Aorta (tissue), 5 donors: ENCODE measurements around the gene CST8. TPM values are rescaled to one million over a fixed set of nuclear protein-coding genes. Genes with fewer than 3 reads are reported as not detected.

ENCODE experiments used
- ATAC-seq: fragments of 200-7000 bp; cut with Tn5 transposase; one replicate; pipeline ENCODE4 v1.9.1; 2022; ENCODE audit warnings: moderate library complexity; ENCODE audit not compliant: low FRiP score
- DNase-seq, 2 donors: peaks; one replicate each; pipeline ENCODE4 v3.0.0-alpha.2; 2020
- H3K27ac ChIP-seq, 2 donors: one replicate each; pipeline ENCODE4 v1.5.1; 2013; ENCODE audit warnings: low read length in 2 of 2, mild to moderate bottlenecking in 2 of 2, moderate library complexity in 2 of 2, control low read depth in 1 of 2, inconsistent platforms in 1 of 2, low read depth in 1 of 2
- H3K27me3 ChIP-seq, 2 donors: one replicate each; pipeline ENCODE4 v1.6.1; 2013; ENCODE audit warnings: control low read depth in 1 of 2, low read length in 1 of 2, mild to moderate bottlenecking in 1 of 2, moderate library complexity in 1 of 2; ENCODE audit not compliant: insufficient read depth in 2 of 2, control insufficient read depth in 1 of 2
- H3K36me3 ChIP-seq, 2 donors: one replicate each; pipeline ENCODE4 v1.6.1; 2013; ENCODE audit warnings: control low read depth in 1 of 2, low read length in 1 of 2, mild to moderate bottlenecking in 1 of 2; ENCODE audit not compliant: insufficient read depth in 2 of 2, control insufficient read depth in 1 of 2
- H3K4me1 ChIP-seq, 2 donors: one replicate each; pipeline ENCODE4 v1.6.1; 2013; ENCODE audit warnings: low read length in 2 of 2, control low read depth in 1 of 2, mild to moderate bottlenecking in 1 of 2, moderate library complexity in 1 of 2; ENCODE audit not compliant: insufficient read depth in 2 of 2, control insufficient read depth in 1 of 2
- H3K4me3 ChIP-seq, 2 donors: one replicate each; pipeline ENCODE4 v1.5.1; 2013; ENCODE audit warnings: low read length in 2 of 2, control low read depth in 1 of 2, mild to moderate bottlenecking in 1 of 2
- H3K9me3 ChIP-seq: one replicate; pipeline ENCODE4 v1.6.1; 2013; ENCODE audit warnings: mild to moderate bottlenecking, low read length; ENCODE audit not compliant: control insufficient read depth
- WGBS, 2 donors: extraction: QIAGEN DNeasy Blood & Tissue Kit; methylation state at CpG; one replicate each; pipeline ENCODE4 v1.1.7; 2013; 5-methylcytosine and 5-hydroxymethylcytosine counted together
- intact Hi-C, 2 donors: fragments of 100-400 bp; cut with DNase I; formaldehyde crosslinking; loops; one replicate each; pipeline versions ENCODE4 v1.14.2 to v1.15.0; 2022
- polyA plus RNA-seq, 2 donors: library from polyadenylated mRNA; stranded (reverse); fragments of 200-250 nt; gene quantifications; one replicate each; pipeline ENCODE4 v1.2.3, GENCODE V29; 2013
- total RNA-seq, 2 donors: library from RNA; stranded (reverse); fragmentation: NEBNext Ultra II Directional; extraction: Animal tissue kit (Norgen Biotek cat#: 25700); gene quantifications; one replicate each; pipeline ENCODE4 v1.2.1, GENCODE V29; 2021
- donor health status: healthy with polysubstance abuse.
- donor health status: Bipolar disorder and iron deficiency.
- donor health status: DM: no; HTN: no; CAD: no.
- donor health status: DM: no; HTN: no; CAD: no.
- donor health status: DM: yes; HTN: yes; CAD: no.

The CST8 gene
- total and polyA plus RNA-seq, 4 donors: not detected

DNA sequence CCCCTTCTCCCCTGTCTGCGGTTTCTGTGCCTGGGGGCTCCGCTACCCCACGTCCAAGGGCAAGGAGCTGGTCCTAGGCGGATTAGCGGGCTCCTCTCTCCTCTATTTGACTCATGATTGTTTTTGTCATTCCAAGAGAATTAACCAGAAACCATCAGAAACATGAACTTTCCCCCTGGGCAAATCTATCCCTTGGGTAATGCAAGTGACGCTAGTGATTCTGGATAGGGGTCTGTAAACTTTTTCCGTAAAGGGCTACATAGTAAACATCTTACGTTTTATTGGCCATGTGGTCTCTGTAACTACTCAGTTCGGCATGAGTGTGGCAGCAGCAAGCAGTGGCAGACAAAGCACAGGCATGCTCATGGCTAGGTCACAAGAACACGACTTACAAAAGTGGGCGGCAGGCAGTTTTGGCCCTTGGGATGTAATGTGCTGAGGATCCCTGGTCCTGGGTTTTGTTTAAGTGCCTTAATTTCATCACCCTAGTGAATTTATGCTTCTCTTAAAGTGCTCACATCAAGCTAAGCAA lies 38.9 kb upstream of the CST8 start:
- 62 to 65% methylated on average over 11 of the region's 11 CpGs for WGBS, 2 donors
- no peaks in the 10 kb centered on the region for H3K27me3 ChIP-seq
- peaks cover 2% of the 10 kb centered on the region for H3K9me3 ChIP-seq
- H3K4me3 ChIP-seq: no peak overlapping the region
- no peaks in the 10 kb centered on the region for H3K4me1 ChIP-seq
- intact Hi-C loops: no loop called here
- no peak overlapping the region for H3K27ac ChIP-seq
- DNase-seq: no peak
- H3K36me3 ChIP-seq: no peaks in the 10 kb centered on the region
- ATAC-seq: no peak

GRCh38 chr20:23452776-23453175 lies 38.1 kb upstream of the CST8 start, which contains the start of gene CST11:
Gene CST11, minus strand, starts transcription at chr20:23452876. Its CDS starts 65 bp downstream, at chr20:23452811.
- H3K27me3 ChIP-seq: no peaks in the 10 kb centered on the region
- H3K9me3 ChIP-seq: peaks cover 2% of the 10 kb centered on the region
- ATAC-seq: no peak
- no peaks in the 10 kb centered on the region for H3K4me1 ChIP-seq
- WGBS, 2 donors: 45 to 61% methylated on average over 4 of the region's 4 CpGs
- H3K36me3 ChIP-seq: no peaks in the 10 kb centered on the region
- no peak within 1 kb of the TSS for H3K4me3 ChIP-seq
- no peak for DNase-seq
- no peak within 1 kb of the TSS for H3K27ac ChIP-seq
- intact Hi-C loops: no loop called here

DNA sequence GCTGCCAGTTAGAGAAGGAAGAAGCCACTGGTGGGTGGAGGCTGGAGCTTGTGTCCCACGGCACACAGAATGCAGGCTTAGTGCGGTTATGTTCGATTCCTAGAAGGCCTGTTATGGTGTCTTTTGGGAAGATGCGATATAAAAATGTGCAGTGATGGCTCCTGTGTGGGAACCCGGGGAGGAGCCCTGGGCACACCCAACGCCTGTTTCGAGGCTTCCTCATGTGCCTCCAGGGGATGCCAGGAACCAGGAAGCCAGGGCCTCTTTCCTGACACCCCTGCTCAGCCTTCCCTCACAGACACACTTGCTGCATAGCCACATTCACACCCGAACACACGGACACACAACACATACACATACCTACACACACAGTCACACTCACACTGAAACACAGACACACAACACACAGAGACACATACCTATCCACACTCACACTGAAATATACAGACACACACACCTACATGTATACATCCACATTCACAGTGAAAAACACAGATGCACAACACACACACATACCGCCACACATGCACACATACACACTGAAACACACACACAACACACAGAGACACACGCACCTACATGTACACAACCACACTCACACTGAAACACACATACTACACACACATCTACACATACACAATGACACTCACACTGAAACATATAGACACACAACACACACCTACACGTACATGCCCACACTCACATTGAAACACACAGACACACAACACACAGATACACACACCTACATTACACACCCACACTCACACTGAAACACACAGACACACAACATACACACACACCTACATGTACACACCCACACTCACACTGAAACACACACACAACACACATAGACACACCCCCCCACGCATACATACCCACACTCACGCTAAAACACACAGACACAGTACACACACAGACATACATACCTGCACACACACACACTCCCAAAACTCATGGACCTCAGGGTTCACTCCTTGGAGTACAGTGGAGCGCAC lies 37.1 kb upstream of the CST8 start:
- no peak for ATAC-seq
- H3K9me3 ChIP-seq: peaks cover 2% of the 10 kb centered on the region

DNA sequence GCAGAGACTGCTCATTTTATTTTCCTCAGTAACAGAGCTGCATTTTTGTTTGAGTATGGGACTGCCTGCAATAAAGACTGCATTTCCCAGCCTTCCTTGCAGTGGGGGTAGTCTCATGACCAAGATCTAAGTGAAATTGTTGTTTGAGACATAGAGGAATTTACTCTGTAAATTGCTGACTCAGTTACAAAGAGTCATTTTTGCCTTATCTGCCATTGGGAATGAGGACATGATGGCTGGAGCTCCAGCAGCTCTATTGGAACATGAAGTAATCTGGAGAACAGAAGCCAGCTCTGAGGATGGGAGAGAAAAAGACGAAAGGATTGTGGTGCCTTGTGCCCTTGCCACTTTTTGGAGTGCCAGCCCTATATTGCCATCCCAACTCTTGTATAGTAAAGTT lies 36.1 kb upstream of the CST8 start:
- Histone ChIP-seq H3K27ac (no peak overlapping the region), H3K4me1 (no peaks in the 10 kb centered on the region), H3K36me3 (no peaks in the 10 kb centered on the region), H3K27me3 (no peaks in the 10 kb centered on the region), H3K4me3 (no peak overlapping the region), H3K9me3 (peaks cover 2% of the 10 kb centered on the region)
- DNase-seq: no peak
- 90 to 94% methylated on average over 1 of the region's 1 CpG for WGBS, 2 donors
- intact Hi-C loops: no loop called here
- no peak for ATAC-seq

More for the DNA sequence above, 37.1 kb upstream of the CST8 start:
- no peaks in the 10 kb centered on the region for H3K36me3 ChIP-seq
- DNase-seq: no peak
- no peaks in the 10 kb centered on the region for H3K4me1 ChIP-seq
- H3K27ac ChIP-seq: no peak overlapping the region
- intact Hi-C loops: no loop called here
- no peak overlapping the region for H3K4me3 ChIP-seq
- no peaks in the 10 kb centered on the region for H3K27me3 ChIP-seq
- 89 to 94% methylated on average over 15 of the region's 15 CpGs for WGBS, 2 donors

- 87 to 92% methylated on average over 7 of the region's 7 CpGs for WGBS, 2 donors
- Histone ChIP-seq H3K27ac (no peak overlapping the region), H3K4me1 (no peaks in the 10 kb centered on the region), H3K9me3 (peaks cover 3% of the 10 kb centered on the region), H3K27me3 (no peaks in the 10 kb centered on the region), H3K36me3 (no peaks in the 10 kb centered on the region), H3K4me3 (no peak overlapping the region)
- DNase-seq (no peak), ATAC-seq (no peak)
- intact Hi-C loops: no loop called here
Measured at GRCh38 chr20:23455639-23456038, 35.3 kb upstream of the CST8 start.

- Histone ChIP-seq H3K27me3 (no peaks in the 10 kb centered on the region), H3K36me3 (no peaks in the 10 kb centered on the region), H3K9me3 (peaks cover 3% of the 10 kb centered on the region), H3K4me3 (no peak overlapping the region), H3K27ac (no peak overlapping the region), H3K4me1 (no peaks in the 10 kb centered on the region)
- ATAC-seq (no peak), DNase-seq (no peak)
- intact Hi-C loops: no loop called here
- WGBS, 2 donors: 46 to 54% methylated on average over 3 of the region's 3 CpGs
Measured at GRCh38 chr20:23456409-23456808, 34.5 kb upstream of the CST8 start.

DNA sequence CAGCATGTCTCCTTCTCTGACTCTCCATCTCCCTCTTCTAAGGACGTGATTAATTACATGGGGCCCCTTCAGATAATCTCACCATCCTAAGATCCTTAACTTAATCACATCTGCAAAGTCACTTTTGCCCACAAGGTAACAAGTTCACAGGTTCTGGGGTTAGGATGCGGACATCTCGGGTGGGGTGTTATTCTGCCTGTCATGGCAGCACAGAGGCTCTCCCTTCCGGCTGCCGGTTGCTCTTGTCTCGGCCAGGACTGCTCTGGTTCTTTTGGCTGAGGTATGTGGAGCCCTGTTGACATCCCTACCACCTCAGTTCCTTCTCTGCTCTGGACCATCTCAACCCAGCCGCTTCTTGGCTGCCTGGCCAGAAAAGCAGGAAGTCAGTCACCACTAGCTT lies 34.0 kb upstream of the CST8 start:
- Histone ChIP-seq H3K27me3 (no peaks in the 10 kb centered on the region), H3K4me1 (no peaks in the 10 kb centered on the region), H3K27ac (no peak overlapping the region), H3K9me3 (peaks cover 3% of the 10 kb centered on the region), H3K36me3 (no peaks in the 10 kb centered on the region), H3K4me3 (no peak overlapping the region)
- WGBS, 2 donors: 86 to 89% methylated on average over 7 of the region's 7 CpGs
- DNase-seq (no peak), ATAC-seq (no peak)
- intact Hi-C loops: no loop called here

- no peaks in the 10 kb centered on the region for H3K4me1 ChIP-seq
- DNase-seq: no peak
- no peak for ATAC-seq
- peaks cover 5% of the 10 kb centered on the region for H3K9me3 ChIP-seq
- intact Hi-C loops: no loop called here
- H3K4me3 ChIP-seq: no peak overlapping the region
- no peaks in the 10 kb centered on the region for H3K27me3 ChIP-seq
- H3K27ac ChIP-seq: no peak overlapping the region
- H3K36me3 ChIP-seq: no peaks in the 10 kb centered on the region
- WGBS, 2 donors: 66 to 71% methylated on average over 3 of the region's 3 CpGs
Measured at GRCh38 chr20:23459461-23460150, 31.3 kb upstream of the CST8 start.
